ENCODE data around the gene BCL2.

GRCh38 chr18:63183378-63183777 lies 136.2 kb downstream of the BCL2 start:
- no peak for TF ChIP-seq CTCF (IDR thresholded peaks at IDR 0.05; ENCODE audit: low read depth, low read length)
- TF ChIP-seq EZH2phosphoT487 (IDR thresholded peaks at IDR 0.05; ENCODE audit: low read depth): no peak
